ENCODE data around the gene NT5C2. TPM values are rescaled to one million over a fixed set of nuclear protein-coding genes. Genes with fewer than 3 reads are reported as not detected.

The NT5C2 gene
- total and polyA plus RNA-seq, 2 of the 8 experiments (the other 6 are each of a cell fraction or from before 2014, with no cell fraction given) = 35.2 to 106 TPM

DNA sequence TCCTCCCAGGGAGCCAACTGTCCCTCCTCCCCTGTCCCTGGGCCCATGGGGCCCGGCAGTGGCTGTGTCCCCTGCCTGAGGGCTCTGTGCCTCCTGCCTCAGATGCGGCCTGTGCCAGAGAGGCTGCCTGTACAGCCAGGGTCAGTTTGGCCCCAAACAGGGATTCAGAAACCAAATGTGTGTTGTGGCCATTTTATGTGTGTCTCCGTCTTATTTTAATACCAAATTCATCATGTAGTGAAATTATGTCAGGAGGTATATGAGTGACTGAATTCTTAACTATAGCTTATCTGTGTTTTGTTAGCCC lies 114.8 kb downstream of the NT5C2 start:
- H3K4ac ChIP-seq (replicated peaks; ENCODE audit: insufficient read length, low read depth, low read length) = no peak overlapping the region
- no peaks in the 10 kb centered on the region for H3K79me1 ChIP-seq (ENCODE audit: low read depth, low read length)
- H3K18ac ChIP-seq (ENCODE audit: extremely low read depth, low read length) = no peak overlapping the region
- H4K8ac ChIP-seq (ENCODE audit: extremely low read depth, insufficient read depth, low read length) = no peak overlapping the region
- no peak overlapping the region for H2BK20ac ChIP-seq (ENCODE audit: low read length)
- H4K20me1 ChIP-seq (replicated peaks in 1 of 2; ENCODE audit: control insufficient read depth in 1 of 2, insufficient read depth in 2 of 2, low read length in 2 of 2) = no peaks in the 10 kb centered on the region
- no peak overlapping the region for H4K91ac ChIP-seq (replicated peaks; ENCODE audit: insufficient read length, low read length)
- H3K27ac ChIP-seq (ENCODE audit: low read depth, low read length) = no peak overlapping the region
- no peak for DNase-seq (ENCODE audit: low read depth in 1 of 2, low spot score in 2 of 2)
- H3K23ac ChIP-seq (ENCODE audit: insufficient read length) = no peak overlapping the region
- no peaks in the 10 kb centered on the region for H3K9me3 ChIP-seq (ENCODE audit: insufficient read depth in 2 of 2, low read depth in 1 of 2, low read length in 1 of 2)
- no peaks in the 10 kb centered on the region for H3K27me3 ChIP-seq (replicated peaks in 1 of 4; ENCODE audit: control insufficient read depth in 3 of 4, extremely low read depth in 1 of 4, insufficient read depth in 3 of 4, low read length in 3 of 4)
- H3K14ac ChIP-seq (ENCODE audit: insufficient read length) = no peak overlapping the region
- no peaks in the 10 kb centered on the region for H3K23me2 ChIP-seq (ENCODE audit: low read depth, low read length)
- H2AFZ ChIP-seq (ENCODE audit: low read length) = no peak overlapping the region
- no peak overlapping the region for H3K4me3 ChIP-seq (ENCODE audit: extremely low read depth in 1 of 4, insufficient read depth in 2 of 4, low read depth in 3 of 4, low read length in 4 of 4)
- no peak overlapping the region for H3K56ac ChIP-seq (replicated peaks; ENCODE audit: insufficient read length, low read depth, low read length)
- ChIA-PET POLR2A (ENCODE audit: partially characterized antibody) (interaction anchor here (1.4 kb wide), 1 partner anchor 161 kb away, joined by 4 read pairs; no protein-coding TSS in a partner anchor), CTCF (ENCODE audit: partially characterized antibody) (interaction anchor here (1.0 to 4.9 kb wide), 4 partner anchors 8 to 176 kb away, joined by 3 to 24 read pairs (median 5); partner anchors contain the start of gene CNNM2)
- no peak overlapping the region; a peak in 1 of 7 replicates for H3K9ac ChIP-seq (replicated peaks in 1 of 4; ENCODE audit: extremely low read depth in 1 of 4, low read depth in 3 of 4, low read length in 3 of 4)
- whole genome bisulfite sequencing, 2 experiments (ENCODE audit: extremely low coverage in 1 of 2, insufficient coverage in 1 of 2, insufficient read length in 1 of 2, insufficient replicate concordance in 2 of 2, low coverage in 1 of 2, low lambda C conversion rate in 2 of 2, missing lambda C conversion rate in 1 of 2) = 92% methylated on average over 3 of the region's 3 CpGs; no CpG with 5 or more reads in 1 of the 2 experiments
- no peak for FAIRE-seq
- H4K5ac ChIP-seq (ENCODE audit: insufficient read length, low read depth, low read length) = no peak overlapping the region
- H3K36me3 ChIP-seq (ENCODE audit: control insufficient read depth in 2 of 4, insufficient read depth in 4 of 4, low read length in 3 of 4) = peaks cover 0 to 6% (median 0%) of the 10 kb centered on the region in 4 experiments; a peak in 2 of 8 replicates
- H2BK5ac ChIP-seq (ENCODE audit: low read depth, low read length) = no peak overlapping the region
- H3K79me2 ChIP-seq (ENCODE audit: control insufficient read depth in 1 of 2, insufficient read depth in 2 of 2, low read length in 2 of 2) = no peaks in the 10 kb centered on the region
- H2AK5ac ChIP-seq (ENCODE audit: low read depth, low read length) = no peak overlapping the region
- no peaks in the 10 kb centered on the region for H3K4me1 ChIP-seq (replicated peaks in 1 of 4; ENCODE audit: control insufficient read depth in 3 of 4, insufficient read depth in 4 of 4, low read length in 3 of 4)
- no peak overlapping the region for H2BK12ac ChIP-seq (ENCODE audit: low read depth, low read length)
- H2BK15ac ChIP-seq (ENCODE audit: low read length) = no peak overlapping the region
- no peak overlapping the region for H2BK120ac ChIP-seq (replicated peaks; ENCODE audit: low read depth, low read length)
- H3K4me2 ChIP-seq (ENCODE audit: insufficient read depth in 1 of 2, low read depth in 2 of 2, low read length in 2 of 2) = no peak overlapping the region
- TF ChIP-seq RFX5 (IDR thresholded peaks at IDR 0.05; ENCODE audit: borderline replicate concordance, low read depth, low read length) (no peak), GTF2F1 (IDR thresholded peaks at IDR 0.05; ENCODE audit: borderline replicate concordance, low read depth, low read length) (no peak), RAD21 (IDR thresholded peaks at IDR 0.05 in 1 of 2, conservative IDR thresholded peaks at IDR 0.05 in 1 of 2; ENCODE audit: low read depth in 2 of 2, low read length in 2 of 2) (no peak), BACH1 (IDR thresholded peaks at IDR 0.05; ENCODE audit: low read length) (no peak), CTBP2 (IDR thresholded peaks at IDR 0.05; ENCODE audit: borderline replicate concordance, insufficient read depth, insufficient read length, low read length) (no peak), TAF7 (optimal IDR thresholded peaks at IDR 0.05; ENCODE audit: borderline replicate concordance, low read depth, low read length) (no peak), POLR2A (IDR thresholded peaks at IDR 0.05; ENCODE audit: control extremely low read depth in 1 of 2, low read depth in 2 of 2, low read length in 2 of 2) (no peak), FOSL1 (IDR thresholded peaks at IDR 0.05; ENCODE audit: insufficient read depth, low read depth, low read length) (no peak), SP4 (IDR thresholded peaks at IDR 0.05; ENCODE audit: low read length) (no peak), POU5F1 (IDR thresholded peaks at IDR 0.05; ENCODE audit: low read depth, low read length) (no peak), CHD1 (IDR thresholded peaks at IDR 0.05; ENCODE audit: low read depth, low read length) (no peak), ASH2L (IDR thresholded peaks at IDR 0.05; ENCODE audit: low read length) (no peak), ATF3 (IDR thresholded peaks at IDR 0.05; ENCODE audit: insufficient read depth, low read depth, low read length) (no peak), CEBPB (IDR thresholded peaks at IDR 0.05; ENCODE audit: low read depth, low read length) (no peak)
- TF ChIP-seq, protein P1, sequence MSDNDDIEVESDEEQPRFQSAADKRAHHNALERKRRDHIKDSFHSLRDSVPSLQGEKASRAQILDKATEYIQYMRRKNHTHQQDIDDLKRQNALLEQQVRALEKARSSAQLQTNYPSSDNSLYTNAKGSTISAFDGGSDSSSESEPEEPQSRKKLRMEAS (IDR thresholded peaks at IDR 0.05) = no peak
